ENCODE results near the gene MAP3K5. TPM values are rescaled to one million over a fixed set of nuclear protein-coding genes. Genes with fewer than 3 reads are reported as not detected.
A peak's percentile ranks its signal among the peaks of the same experiment; 100 is the strongest.
"Not testable (repeated sequence)": the region's sequence is repeated elsewhere in the genome, so short reads cannot be mapped to it uniquely, and the experiment has no call there.

MAP3K5 gene
- total RNA-seq, 1 donor from 2014 or later: 18.3 TPM

- FAIRE-seq (no peak), DNase-seq (ENCODE audit: low spot score in 2 of 2) (no peak)
Measured at GRCh38 chr6:136699358-136699757, 92.9 kb downstream of the MAP3K5 start.

GRCh38 chr6:136696783-136697364 is 95.4 kb downstream of the MAP3K5 start:
- no peak for FAIRE-seq
- DNase-seq (ENCODE audit: low spot score in 2 of 2): no peak

- DNase-seq (ENCODE audit: low spot score in 2 of 2) (no peak), FAIRE-seq (no peak)
Measured at GRCh38 chr6:136696238-136696637, 96.0 kb downstream of the MAP3K5 start.

- DNase-seq (ENCODE audit: low spot score in 2 of 2): no peak
- no peak for FAIRE-seq
Measured at GRCh38 chr6:136695412-136695811, 96.9 kb downstream of the MAP3K5 start.

- DNase-seq (ENCODE audit: low spot score in 2 of 2) (no peak), FAIRE-seq (no peak)
Measured at GRCh38 chr6:136693090-136693489, 99.2 kb downstream of the MAP3K5 start.

GRCh38 chr6:136687894-136688293 is 104.4 kb downstream of the MAP3K5 start:
- FAIRE-seq; DNase-seq (ENCODE audit: low spot score in 2 of 2): not testable (repeated sequence)

- no peak for DNase-seq (ENCODE audit: low spot score in 2 of 2)
- no peak for FAIRE-seq
Measured at GRCh38 chr6:136685540-136686108, 106.7 kb downstream of the MAP3K5 start.

GRCh38 chr6:136684466-136684865 is 107.8 kb downstream of the MAP3K5 start:
- DNase-seq (ENCODE audit: low spot score in 2 of 2): peak in 1 of 2 donors; percentile 7
- no peak for FAIRE-seq

- DNase-seq (ENCODE audit: low spot score in 2 of 2) (no peak), FAIRE-seq (no peak)
Measured at GRCh38 chr6:136683209-136683941, 108.9 kb downstream of the MAP3K5 start.

GRCh38 chr6:136682292-136682691 is 110.0 kb downstream of the MAP3K5 start:
- DNase-seq (ENCODE audit: low spot score in 2 of 2) (no peak), FAIRE-seq (no peak)

GRCh38 chr6:136677822-136678221 is 114.5 kb downstream of the MAP3K5 start:
- DNase-seq (ENCODE audit: low spot score in 2 of 2) (no peak), FAIRE-seq (no peak)

GRCh38 chr6:136677344-136677743 is 114.9 kb downstream of the MAP3K5 start:
- no peak for FAIRE-seq
- no peak for DNase-seq (ENCODE audit: low spot score in 2 of 2)

- DNase-seq (ENCODE audit: low spot score in 2 of 2) (no peak), FAIRE-seq (no peak)
Measured at GRCh38 chr6:136676075-136676474, 116.2 kb downstream of the MAP3K5 start.

GRCh38 chr6:136673571-136673970 is 118.7 kb downstream of the MAP3K5 start:
- DNase-seq (ENCODE audit: low spot score in 2 of 2): no peak
- FAIRE-seq: no peak

GRCh38 chr6:136672144-136672543 is 120.1 kb downstream of the MAP3K5 start:
- DNase-seq (ENCODE audit: low spot score in 2 of 2) (no peak), FAIRE-seq (no peak)

- DNase-seq (ENCODE audit: low spot score in 2 of 2) (no peak), FAIRE-seq (no peak)
Measured at GRCh38 chr6:136669299-136669699, 123.0 kb downstream of the MAP3K5 start.

- FAIRE-seq (no peak), DNase-seq (ENCODE audit: low spot score in 2 of 2) (no peak)
Measured at GRCh38 chr6:136668571-136668970, 123.7 kb downstream of the MAP3K5 start.

- FAIRE-seq (no peak), DNase-seq (ENCODE audit: low spot score in 2 of 2) (no peak)
Measured at GRCh38 chr6:136666041-136666440, 126.2 kb downstream of the MAP3K5 start.

GRCh38 chr6:136662347-136663237 is 129.7 kb downstream of the MAP3K5 start:
- no peak for DNase-seq (ENCODE audit: low spot score in 2 of 2)
- no peak for FAIRE-seq

GRCh38 chr6:136660727-136661126 is 131.6 kb downstream of the MAP3K5 start:
- no peak for DNase-seq (ENCODE audit: low spot score in 2 of 2)
- FAIRE-seq: peak; percentile 33

- FAIRE-seq (no peak), DNase-seq (ENCODE audit: low spot score in 2 of 2) (no peak)
Measured at GRCh38 chr6:136659991-136660499, 132.2 kb downstream of the MAP3K5 start.
